Hepatic stellate cell (primary cell): Measurements from ENCODE around the gene PLSCR5.
A peak's percentile ranks its signal among the peaks of the same experiment; 100 is the strongest.

ENCODE experiments used
- DNase-seq: peaks from one replicate; pipeline ENCODE4 v3.0.0; 2011; ENCODE audit warnings: low spot score

PLSCR5 gene

GRCh38 chr3:146544002-146544928 lies 60.9 kb downstream of the PLSCR5 start, which contains the start of gene PLSCR1:
Gene PLSCR1 (minus strand): TSS chr3:146544607. CDS start chr3:146536552, 8,055 bp downstream.
- DNase-seq = peak; percentile 89

- peak; percentile 4 for DNase-seq
Measured at GRCh38 chr3:146543461-146544001, 61.6 kb downstream of the PLSCR5 start.

GRCh38 chr3:146542978-146543377 lies 62.2 kb downstream of the PLSCR5 start:
- DNase-seq = no peak

- no peak for DNase-seq
Measured at GRCh38 chr3:146542179-146542578, 63.0 kb downstream of the PLSCR5 start.

- no peak for DNase-seq
Measured at GRCh38 chr3:146540978-146541377, 64.2 kb downstream of the PLSCR5 start.

GRCh38 chr3:146540236-146540635 lies 64.9 kb downstream of the PLSCR5 start:
- no peak for DNase-seq

GRCh38 chr3:146539315-146539714 lies 65.8 kb downstream of the PLSCR5 start:
- no peak for DNase-seq

- DNase-seq = no peak
Measured at GRCh38 chr3:146537603-146538002, 67.5 kb downstream of the PLSCR5 start.

- DNase-seq = no peak
Measured at GRCh38 chr3:146536681-146537080, 68.5 kb downstream of the PLSCR5 start.
